B cell (primary cell): ENCODE results near the gene SPINT4. TPM values are rescaled to one million over a fixed set of nuclear protein-coding genes. Genes with fewer than 3 reads are reported as not detected.
"Not testable (repeated sequence)": the region's sequence is repeated elsewhere in the genome, so short reads cannot be mapped to it uniquely, and the experiment has no call there.

Source experiments
- ATAC-seq: fragments of 200-7000 bp; cut with Tn5 transposase; one replicate; pipeline ENCODE4 v1.10.0; 2021; ENCODE audit warnings: low read depth, mild to moderate bottlenecking, moderate number of reproducible peaks, moderate library complexity
- CTCF ChIA-PET: fragments of 350-600 bp; sonication (Branson Sonifier 250); formaldehyde crosslinking; loops from one replicate; lab custom pipeline; 2021; ENCODE audit warnings: antibody characterized with exemption, inconsistent platforms; lab: Charles Lee
- POLR2A ChIA-PET: fragments of 350-600 bp; sonication (Branson Sonifier 250); formaldehyde crosslinking; loops from one replicate; lab custom pipeline; 2021; ENCODE audit warnings: antibody characterized with exemption; lab: Charles Lee
- DNase-seq: peaks from one replicate; pipeline ENCODE4 v3.0.0; 2013
- H2AFZ ChIP-seq: 2 replicates; pipeline ENCODE4 v1.6.1; 2012; ENCODE audit warnings: mild to moderate bottlenecking, low read depth, low read length; ENCODE audit not compliant: insufficient read depth, poor library complexity, severe bottlenecking
- H3K27ac ChIP-seq, 2 donors: 1 replicate in 1 of 2; 2 replicates in 1 of 2; pipeline ENCODE4 v1.5.1; 2012 to 2013; ENCODE audit warnings: low read length in 2 of 2, mild to moderate bottlenecking in 2 of 2, moderate library complexity in 1 of 2
- H3K27me3 ChIP-seq, 4 experiments: fragments of 200-600 bp in 1 of 4; sonication (generic) in 1 of 4; replicated peaks in 1 of 4; 1 replicate in 2 of 4; 2 replicates in 2 of 4; pipeline versions ENCODE4 v1.6.1 to v1.7.0; 2013 to 2016; ENCODE audit warnings: low read length in 3 of 4, mild to moderate bottlenecking in 2 of 4, mixed read lengths in 1 of 4, moderate library complexity in 1 of 4; ENCODE audit not compliant: insufficient read depth in 4 of 4, control insufficient read depth in 3 of 4; ENCODE audit errors: control extremely low read depth in 1 of 4
- H3K36me3 ChIP-seq, 2 experiments: replicated peaks in 1 of 2; 1 replicate in 1 of 2; 2 replicates in 1 of 2; pipeline versions ENCODE4 v1.6.1 to v1.7.1; 2013; ENCODE audit warnings: low read length in 1 of 2; ENCODE audit not compliant: insufficient read depth in 2 of 2, control insufficient read depth in 1 of 2; ENCODE audit errors: control extremely low read depth in 1 of 2, extremely low read depth in 1 of 2
- H3K4me1 ChIP-seq, 2 donors: fragments of 200-600 bp in 1 of 2; sonication (generic) in 1 of 2; 1 replicate in 1 of 2; 2 replicates in 1 of 2; pipeline versions ENCODE4 v1.5.1 to v1.6.1; 2013 to 2017; ENCODE audit warnings: low read length in 2 of 2; ENCODE audit not compliant: control insufficient read depth in 2 of 2, insufficient read depth in 2 of 2
- H3K4me2 ChIP-seq: replicated peaks from 2 replicates; pipeline ENCODE3; 2012; ENCODE audit warnings: mild to moderate bottlenecking, low read depth, low read length; ENCODE audit not compliant: poor library complexity, severe bottlenecking
- H3K4me3 ChIP-seq, 5 experiments: fragments of 200-600 bp in 1 of 5; sonication (generic) in 1 of 5; 1 replicate in 3 of 5; 2 replicates in 2 of 5; pipeline versions ENCODE4 v1.5.1 to v1.7.0; 2011 to 2016; ENCODE audit warnings: low read length in 4 of 5, mild to moderate bottlenecking in 4 of 5, low read depth in 2 of 5, control low read depth in 1 of 5, moderate library complexity in 1 of 5; ENCODE audit not compliant: insufficient read depth in 1 of 5; ENCODE audit errors: control extremely low read depth in 1 of 5, extremely low read depth in 1 of 5
- H3K79me2 ChIP-seq: fragments of 200-600 bp; sonication (generic); one replicate; pipeline ENCODE4 v1.6.0; 2016; ENCODE audit warnings: low read length; ENCODE audit not compliant: control insufficient read depth, insufficient read depth
- H3K9ac ChIP-seq: fragments of 200-600 bp; sonication (generic); 2 replicates; pipeline ENCODE4 v1.6.1; 2017; ENCODE audit warnings: mild to moderate bottlenecking, low read length, moderate library complexity
- H3K9me3 ChIP-seq, 3 donors: one replicate each; pipeline versions ENCODE4 v1.6.1 to v1.7.1; 2013; ENCODE audit warnings: low read length in 2 of 3; ENCODE audit not compliant: control insufficient read depth in 2 of 3, insufficient read depth in 1 of 3; ENCODE audit errors: control extremely low read depth in 1 of 3
- H4K20me1 ChIP-seq: 2 replicates; pipeline ENCODE4 v1.6.0; 2012; ENCODE audit warnings: mild to moderate bottlenecking, low read length; ENCODE audit not compliant: insufficient read depth, control insufficient read depth, poor library complexity, severe bottlenecking
- H3K27ac Mint-ChIP-seq: one replicate; pipeline ENCODE4 v1.8.0; 2021; ENCODE audit warnings: mixed read lengths
- H3K27me3 Mint-ChIP-seq: one replicate; pipeline ENCODE4 v1.8.0; 2021; ENCODE audit warnings: mixed read lengths
- H3K4me1 Mint-ChIP-seq: one replicate; pipeline ENCODE4 v1.8.0; 2021; ENCODE audit warnings: mixed read lengths
- H3K4me3 Mint-ChIP-seq: one replicate; pipeline ENCODE4 v1.8.0; 2021; ENCODE audit warnings: mixed read lengths
- H3K9me3 Mint-ChIP-seq: one replicate; pipeline ENCODE4 v1.8.0; 2022; ENCODE audit warnings: mixed read lengths; ENCODE audit not compliant: insufficient read depth
- CTCF ChIP-seq: fragments of 200-600 bp; IDR thresholded peaks from one replicate; pipeline ENCODE4 v1.8.0; 2022; ENCODE audit warnings: antibody characterized with exemption, mild to moderate bottlenecking
- EZH2 ChIP-seq: IDR thresholded peaks from 2 replicates; pipeline ENCODE4 v1.6.1; 2012; ENCODE audit warnings: borderline replicate concordance, low read depth, mild to moderate bottlenecking, moderate library complexity, low read length; ENCODE audit not compliant: insufficient read depth, poor library complexity, severe bottlenecking
- WGBS: methylation state at CpG from one replicate; pipeline ENCODE4 v1.1.5; 2013; ENCODE audit warnings: missing lambda C conversion rate; ENCODE audit not compliant: insufficient coverage; 5-methylcytosine and 5-hydroxymethylcytosine counted together
- intact Hi-C: fragments of 100-400 bp; cut with micrococcal nuclease; formaldehyde crosslinking; loops from one replicate; pipeline ENCODE4 v1.10.0; 2022
- polyA plus RNA-seq: library from polyadenylated mRNA; depleted of rRNA; stranded (reverse); fragments of >200 nt; gene quantifications from 2 replicates; pipeline ENCODE4 v1.2.3, GENCODE V29; 2012
- total RNA-seq, 2 donors: library from RNA; stranded (reverse); fragments of 120-200 nt in 1 of 2; gene quantifications; 1 replicate in 1 of 2; 2 replicates in 1 of 2; pipeline versions ENCODE4 v1.2.3 to v1.2.4, GENCODE V29; 2013 to 2022

SPINT4 gene
- total and polyA plus RNA-seq, 2 donors (not counting 1 experiment from before 2014, with no cell fraction given), result not detected

GRCh38 chr20:45764618-45765282 is 42.6 kb downstream of the SPINT4 start:
- H3K9me3 ChIP-seq, H3K4me1 ChIP-seq, H3K27me3 ChIP-seq, H3K27me3 Mint-ChIP-seq, H2AFZ ChIP-seq, H3K9ac ChIP-seq, ATAC-seq, H3K27ac ChIP-seq, H3K79me2 ChIP-seq, POLR2A ChIA-PET, H3K9me3 Mint-ChIP-seq, H3K27ac Mint-ChIP-seq, H4K20me1 ChIP-seq, H3K4me2 ChIP-seq, H3K4me3 Mint-ChIP-seq, DNase-seq, H3K4me3 ChIP-seq, H3K4me1 Mint-ChIP-seq, intact Hi-C loops, H3K36me3 ChIP-seq: not testable (repeated sequence)
- WGBS, result 100% methylated on average over 5 of the region's 13 CpGs
- CTCF ChIA-PET, result interaction anchor here (0.7 to 8.5 kb wide), 3 partner anchors 131 to 444 kb away, joined by 4 to 135 read pairs (median 4); no protein-coding TSS in a partner anchor

DNA sequence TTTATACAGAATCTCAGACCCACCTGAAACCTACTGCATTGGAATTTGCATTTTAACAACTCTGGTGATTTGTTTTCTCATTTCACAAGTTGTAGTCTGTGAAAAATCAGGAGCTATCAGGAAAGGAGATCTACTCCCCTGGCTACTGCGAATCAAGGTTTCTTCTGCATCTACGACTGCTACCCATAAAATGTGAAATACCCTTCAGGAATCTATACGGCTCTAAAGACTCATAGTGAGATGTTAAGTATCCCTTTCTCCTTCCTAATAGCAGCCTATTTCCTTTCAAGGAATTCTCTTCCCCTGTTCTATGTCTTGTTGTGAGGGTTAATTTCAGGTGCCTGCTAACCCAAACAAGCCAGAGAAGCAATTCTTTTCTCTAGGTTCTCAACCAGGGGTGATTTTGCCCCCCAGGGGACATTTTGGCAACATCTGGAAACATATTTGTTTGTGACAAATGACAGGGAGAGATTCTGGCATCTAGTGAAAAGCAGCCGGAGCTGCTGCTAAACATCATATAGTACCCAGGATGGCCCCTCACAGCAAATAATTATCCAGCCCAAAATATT is 43.2 kb downstream of the SPINT4 start:
- Mint-ChIP-seq H3K4me3 (no peak overlapping the region), H3K27ac (no peak overlapping the region), H3K27me3 (peaks cover 5% of the 10 kb centered on the region), H3K4me1 (peaks cover 4% of the 10 kb centered on the region), H3K9me3 (no peaks in the 10 kb centered on the region)
- ATAC-seq (no peak), DNase-seq (no peak)
- no peak for TF ChIP-seq CTCF
- TF ChIP-seq EZH2, result no peak
- Histone ChIP-seq H3K4me2 (no peak overlapping the region), H4K20me1 (no peaks in the 10 kb centered on the region), H3K9me3 (no peaks in the 10 kb centered on the region), H3K36me3 (no peaks in the 10 kb centered on the region), H3K79me2 (no peaks in the 10 kb centered on the region), H3K9ac (no peak overlapping the region), H3K27me3 (no peaks in the 10 kb centered on the region), H2AFZ (peak overlapping the region; percentile 0), H3K4me3 (no peak overlapping the region), H3K27ac (no peak overlapping the region), H3K4me1 (peaks cover 0 to 5% of the 10 kb centered on the region in 2 donors)
- ChIA-PET CTCF (interaction anchor here (0.7 to 8.5 kb wide), 3 partner anchors 132 to 445 kb away, joined by 4 to 135 read pairs (median 4); no protein-coding TSS in a partner anchor), POLR2A (no interaction called here)
- WGBS, result no CpG with 5 or more reads among the region's 4 CpGs
- intact Hi-C loops, result no loop called here
